HG03575 (cell line): ENCODE measurements around the gene CELF5.
"Not testable (repeated sequence)": the region's sequence is repeated elsewhere in the genome, so short reads cannot be mapped to it uniquely, and the experiment has no call there.

ENCODE experiments used
- ATAC-seq: cut with Tn5 transposase; IDR thresholded peaks from one replicate; pipeline ENCODE4 v1.9.1; 2021; ENCODE audit not compliant: unreplicated experiment, insufficient number of reproducible peaks, low FRiP score; ENCODE audit errors: extremely low read depth

The CELF5 gene

DNA sequence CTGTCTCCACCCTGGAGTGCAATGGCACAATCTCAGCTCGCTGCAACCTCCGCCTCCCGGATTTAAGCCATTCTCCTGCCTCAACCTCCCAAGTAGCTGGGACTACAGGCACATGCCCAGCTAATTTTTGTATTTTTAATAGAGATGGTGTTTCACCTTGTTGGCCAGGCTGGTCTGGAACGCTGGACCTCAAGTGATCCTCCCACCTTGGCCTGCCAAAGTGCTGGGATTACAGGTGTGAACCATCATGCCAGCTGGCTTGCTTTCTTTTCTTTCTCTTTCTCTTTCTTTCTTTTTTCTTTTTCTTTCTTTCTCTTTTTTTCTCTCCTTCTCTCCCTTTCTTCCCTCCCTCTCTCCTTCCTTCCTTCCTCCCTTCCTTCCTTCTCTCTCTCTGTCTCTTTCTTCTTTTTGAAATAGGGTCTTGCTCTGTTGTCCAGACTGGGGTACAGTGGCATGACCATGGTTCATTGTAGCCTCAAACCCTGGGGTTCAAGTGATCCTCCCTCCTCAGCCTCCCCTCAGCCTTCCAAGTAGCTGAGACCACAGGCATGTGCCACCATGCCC is 108.6 kb downstream of the CELF5 start:
- no peak for ATAC-seq

DNA sequence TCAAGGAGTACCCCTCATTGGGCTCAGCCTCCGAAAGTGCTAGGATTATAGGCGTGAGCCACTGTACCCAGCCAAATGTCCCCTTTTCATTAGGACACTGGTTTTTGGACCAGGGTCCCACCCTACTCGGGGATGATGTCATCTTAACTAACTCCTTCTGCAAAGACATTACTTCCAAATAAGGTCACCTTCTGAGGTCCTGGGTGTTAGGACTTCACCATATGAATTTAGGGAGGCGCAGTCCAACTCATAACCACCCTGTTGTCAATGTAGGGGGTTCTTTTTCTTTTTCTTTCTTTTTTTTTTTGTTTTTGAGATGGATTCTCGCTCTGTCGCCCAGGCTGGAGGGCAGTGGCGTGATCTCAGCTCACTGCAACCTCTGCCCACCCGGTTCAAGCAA is 109.2 kb downstream of the CELF5 start:
- ATAC-seq: no peak

DNA sequence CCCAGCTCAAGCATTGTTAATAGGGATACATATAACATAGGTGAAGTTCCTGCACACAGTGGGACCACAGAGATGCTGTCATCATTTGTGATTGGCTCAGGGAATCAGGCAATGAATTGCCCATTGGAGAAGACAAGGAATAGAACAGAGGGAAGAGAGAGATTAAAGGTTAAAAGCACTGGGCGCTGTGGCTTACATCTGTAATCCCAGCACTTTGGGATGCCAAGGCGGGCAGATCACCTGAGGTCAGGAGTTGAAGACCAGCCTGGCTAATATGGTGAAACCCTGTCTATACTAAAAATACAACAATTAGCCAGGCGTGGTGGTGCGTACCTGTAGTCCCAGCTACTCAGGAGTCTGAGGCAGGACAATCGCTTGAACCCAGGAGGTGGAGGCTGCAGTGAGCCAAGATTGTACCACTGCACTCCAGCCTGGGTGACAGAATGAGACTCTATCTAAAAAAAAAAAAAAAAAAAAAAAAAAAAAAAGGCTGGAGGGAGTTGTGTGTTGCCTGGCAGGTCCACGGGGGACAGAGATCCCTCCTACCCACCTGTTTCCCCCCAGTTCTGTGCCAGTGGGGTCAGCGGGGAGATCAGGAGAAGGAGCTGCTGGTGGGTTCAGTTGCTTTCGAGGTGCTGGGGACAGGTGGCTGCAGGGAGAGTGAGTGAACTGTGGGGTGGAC is 110.4 kb downstream of the CELF5 start:
- not testable (repeated sequence) for ATAC-seq

DNA sequence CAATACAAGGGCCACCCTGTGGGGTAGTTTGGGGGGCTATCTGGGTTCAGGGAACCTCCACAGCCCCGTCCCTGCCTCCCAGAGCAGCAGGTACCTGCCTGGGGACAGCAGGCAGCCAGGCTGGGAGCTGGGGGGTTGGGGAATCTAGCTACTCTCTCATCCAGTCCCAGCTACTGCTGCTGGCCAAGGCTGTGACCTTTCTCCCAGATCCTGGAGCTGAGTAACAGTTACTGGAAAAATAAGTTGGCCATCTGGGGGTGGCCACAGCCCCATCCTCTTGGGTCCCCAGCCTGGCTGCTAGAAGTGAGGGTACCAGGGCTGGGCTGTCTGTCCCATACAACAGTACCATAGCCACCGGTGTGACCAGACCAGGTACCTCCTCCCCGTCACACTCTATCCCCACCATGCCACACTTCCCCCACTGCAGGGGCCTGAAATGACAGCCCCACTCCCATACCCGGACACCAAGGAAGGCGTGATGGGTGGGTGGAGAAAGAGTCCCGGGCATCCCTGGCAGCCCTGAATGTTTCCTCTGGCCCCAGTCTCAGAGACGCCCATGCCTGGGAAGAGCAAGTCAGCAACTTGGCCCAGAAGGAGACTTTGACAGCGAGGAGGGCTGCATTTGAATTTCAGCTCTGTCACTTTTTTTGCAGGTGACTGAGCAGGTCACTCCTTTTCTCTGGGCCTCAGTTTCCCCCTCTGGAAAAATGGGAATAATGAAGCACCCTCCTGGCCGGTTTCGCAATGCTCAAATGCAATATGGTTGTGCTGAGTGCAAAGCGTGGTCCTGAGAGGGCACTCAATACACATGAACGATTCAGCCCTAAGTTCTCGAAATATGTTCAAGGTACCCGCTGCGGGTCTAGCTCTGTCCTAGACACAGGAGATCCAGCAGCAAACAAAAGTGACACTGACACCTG is 111.2 kb downstream of the CELF5 start:
- ATAC-seq: no peak

DNA sequence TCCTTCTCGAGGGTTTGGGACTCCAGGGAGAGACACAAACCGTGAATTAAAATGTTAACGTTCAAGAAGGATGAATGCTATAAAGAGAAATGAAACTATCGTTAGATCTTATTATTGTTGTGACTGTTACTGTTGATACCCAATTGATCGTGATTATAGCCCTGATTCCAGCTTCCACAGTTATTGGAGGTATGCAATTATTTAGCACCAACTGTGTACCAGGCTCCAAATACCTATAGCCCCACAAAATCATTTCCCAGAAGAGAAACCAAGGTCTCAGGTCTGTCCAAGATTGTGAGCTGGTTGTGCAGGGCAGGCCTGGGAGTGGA is 111.9 kb downstream of the CELF5 start:
- no peak for ATAC-seq

DNA sequence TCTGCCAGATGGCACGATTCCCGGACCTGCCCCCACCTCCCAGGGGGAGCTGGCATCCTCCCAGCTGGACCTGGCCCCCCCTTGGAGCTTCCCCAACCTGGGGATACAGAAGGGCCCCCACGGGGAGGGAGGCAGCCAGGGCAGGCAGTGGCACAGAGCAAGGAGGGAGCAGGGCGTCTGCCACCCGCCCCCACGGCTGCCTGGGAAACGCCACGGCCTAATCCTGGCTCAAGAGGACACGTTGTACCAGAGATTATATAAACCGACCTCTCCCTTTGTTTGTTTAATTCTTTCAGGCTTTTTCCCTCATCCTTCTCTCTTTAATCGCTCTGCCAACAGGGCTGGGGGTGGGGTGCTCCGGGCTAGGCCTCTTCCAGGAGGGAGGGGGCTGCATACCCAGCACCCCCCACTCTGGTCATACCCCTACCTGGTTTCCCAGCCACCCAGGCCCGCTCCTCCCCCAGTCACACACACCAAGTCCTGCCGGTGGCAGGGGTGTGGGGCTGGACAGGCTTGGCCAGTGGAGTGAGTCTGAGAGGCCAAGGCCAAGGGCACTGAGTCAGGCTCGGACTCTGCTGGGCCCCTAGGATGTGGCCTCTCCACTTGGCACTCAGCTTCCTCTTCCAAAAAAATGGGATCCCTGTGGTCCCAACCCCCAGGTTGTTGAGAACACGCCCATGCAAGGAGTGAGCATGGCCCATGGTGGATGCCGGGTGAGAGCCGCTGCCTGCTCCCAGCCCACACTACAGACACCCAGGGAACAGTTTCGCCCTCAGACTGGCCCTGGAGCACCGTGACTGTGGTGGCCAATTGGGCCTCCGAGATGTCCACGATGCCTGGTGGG is 112.4 kb downstream of the CELF5 start:
- ATAC-seq: no peak

DNA sequence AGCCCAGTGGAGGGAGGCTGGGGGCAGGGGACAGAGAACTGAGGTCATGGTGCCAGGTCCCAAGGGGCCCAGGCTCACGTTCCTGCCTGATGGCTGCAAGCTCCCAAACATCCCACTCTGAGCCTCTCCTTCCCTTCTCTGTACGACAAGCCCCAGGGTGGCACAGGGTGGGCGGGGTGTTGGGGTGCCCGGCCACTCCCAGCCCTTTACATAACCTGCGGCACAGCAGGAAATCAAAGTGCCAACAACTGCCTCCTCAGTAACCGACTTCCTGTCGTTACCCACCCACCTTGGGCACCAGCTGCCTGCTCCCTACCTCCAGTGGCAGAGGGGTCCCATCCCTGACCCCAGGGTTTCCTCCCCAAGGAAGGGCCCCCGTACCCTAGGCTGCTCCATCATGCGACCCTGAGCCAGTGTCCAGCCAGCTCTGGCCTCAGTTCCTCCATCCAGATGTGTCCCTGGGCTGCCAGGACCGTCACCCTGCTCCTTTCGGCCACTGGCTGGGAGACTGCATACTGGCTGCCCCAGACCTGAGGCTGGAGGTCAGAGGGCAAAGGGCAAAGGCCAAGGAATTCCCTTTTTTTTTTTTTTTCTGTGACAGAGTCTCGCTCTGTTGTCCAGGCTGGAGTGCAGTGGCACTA is 114.2 kb downstream of the CELF5 start:
- no peak for ATAC-seq

DNA sequence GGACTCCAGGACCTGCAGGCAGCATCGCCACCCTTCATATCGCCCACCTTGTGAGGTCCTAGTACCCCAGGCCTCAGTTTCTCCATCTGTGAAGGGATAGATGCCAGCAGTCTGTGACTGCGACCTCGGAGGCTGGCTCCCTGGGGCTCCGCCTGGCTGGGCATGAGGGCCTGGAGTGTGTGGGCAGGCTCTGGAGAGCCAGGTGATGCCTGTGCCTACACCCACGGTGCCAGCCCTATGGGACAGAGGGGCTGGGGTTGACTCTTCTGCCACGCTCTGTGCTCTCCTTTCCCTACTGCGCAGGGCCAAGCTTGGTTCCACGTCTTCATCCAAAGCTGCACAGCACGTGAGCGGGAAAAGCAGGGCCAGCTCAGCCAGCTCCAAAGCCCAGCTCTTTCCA is 115.9 kb downstream of the CELF5 start:
- ATAC-seq: no peak

DNA sequence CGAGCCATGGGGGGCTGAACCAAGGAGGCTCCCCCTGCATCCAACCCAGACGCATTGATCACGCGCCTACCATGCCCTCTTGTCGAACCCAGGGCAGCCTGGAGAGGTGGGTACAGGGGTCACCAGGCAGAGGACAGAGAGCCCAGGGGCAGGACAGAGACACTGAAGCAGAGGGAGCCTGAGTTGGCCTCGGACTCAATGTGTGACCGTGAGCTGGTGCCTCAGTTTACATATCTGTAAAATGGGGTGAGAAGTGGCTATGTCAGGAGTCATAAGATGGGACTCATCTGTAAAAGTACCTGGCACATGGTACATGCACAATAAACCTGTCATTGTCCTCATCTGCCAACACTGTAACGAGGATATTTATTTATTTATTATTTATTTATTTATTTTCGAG is 117.8 kb downstream of the CELF5 start:
- ATAC-seq: no peak

DNA sequence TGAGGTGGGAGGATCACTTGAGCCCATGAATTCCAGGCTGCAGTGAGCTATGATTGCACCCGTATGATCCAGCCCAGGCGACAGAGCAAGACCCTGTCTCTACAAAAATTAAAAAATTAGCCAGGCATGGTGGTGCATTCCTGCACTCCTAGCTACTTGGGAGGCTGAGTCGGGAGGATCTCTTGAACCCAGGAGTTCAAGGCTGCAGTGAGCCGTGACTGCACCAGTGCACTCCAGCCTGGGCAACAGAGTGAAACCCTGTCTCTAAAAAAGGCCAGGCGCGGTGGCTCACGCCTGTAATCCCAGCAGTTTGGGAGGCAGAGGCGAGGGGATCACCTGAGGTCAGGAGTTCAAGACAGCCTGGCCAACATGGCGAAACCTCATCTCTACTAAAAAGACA is 118.5 kb downstream of the CELF5 start:
- not testable (repeated sequence) for ATAC-seq

DNA sequence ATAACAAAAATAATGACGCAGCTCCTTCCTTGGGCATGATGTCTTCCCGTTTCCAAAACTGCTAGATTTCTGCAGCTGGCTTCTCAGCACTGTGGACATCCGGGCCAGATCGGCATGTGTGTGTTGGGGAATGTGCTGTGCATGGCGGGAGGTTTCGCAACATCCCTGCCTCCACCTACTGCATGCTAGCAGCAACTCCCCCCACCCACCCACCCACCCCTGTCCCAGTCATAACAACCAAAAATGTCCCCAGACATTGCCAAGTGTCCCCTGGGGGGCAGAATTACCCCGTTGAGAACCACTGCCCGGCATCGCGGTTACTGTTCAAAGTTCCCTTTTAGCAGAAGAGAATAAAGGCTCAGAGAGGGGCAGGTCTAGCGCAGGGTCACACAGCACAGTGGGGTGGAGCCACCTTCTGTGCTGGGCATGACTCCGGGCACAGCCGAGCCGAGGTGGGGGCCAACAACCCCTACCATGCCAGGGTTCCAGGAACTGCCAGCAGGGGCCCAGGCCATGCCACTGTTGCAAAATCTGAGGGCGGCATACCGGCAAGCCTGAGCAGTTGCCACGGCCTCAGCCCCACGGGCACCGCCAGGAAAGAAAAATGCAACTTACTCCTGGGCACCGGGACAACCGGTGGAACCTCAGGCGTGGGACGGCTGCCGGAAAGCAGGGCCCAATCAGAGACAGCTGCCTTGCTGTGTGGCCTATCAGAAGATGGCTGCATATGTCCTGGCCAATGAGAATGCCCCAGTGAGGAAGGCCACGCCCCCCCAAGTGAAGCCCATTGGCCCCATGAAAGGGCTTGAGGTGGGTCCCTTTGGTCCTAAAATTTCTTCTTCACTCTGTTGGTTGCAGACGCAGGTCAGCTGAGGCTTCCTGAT is 119.4 kb downstream of the CELF5 start:
- ATAC-seq: no peak

DNA sequence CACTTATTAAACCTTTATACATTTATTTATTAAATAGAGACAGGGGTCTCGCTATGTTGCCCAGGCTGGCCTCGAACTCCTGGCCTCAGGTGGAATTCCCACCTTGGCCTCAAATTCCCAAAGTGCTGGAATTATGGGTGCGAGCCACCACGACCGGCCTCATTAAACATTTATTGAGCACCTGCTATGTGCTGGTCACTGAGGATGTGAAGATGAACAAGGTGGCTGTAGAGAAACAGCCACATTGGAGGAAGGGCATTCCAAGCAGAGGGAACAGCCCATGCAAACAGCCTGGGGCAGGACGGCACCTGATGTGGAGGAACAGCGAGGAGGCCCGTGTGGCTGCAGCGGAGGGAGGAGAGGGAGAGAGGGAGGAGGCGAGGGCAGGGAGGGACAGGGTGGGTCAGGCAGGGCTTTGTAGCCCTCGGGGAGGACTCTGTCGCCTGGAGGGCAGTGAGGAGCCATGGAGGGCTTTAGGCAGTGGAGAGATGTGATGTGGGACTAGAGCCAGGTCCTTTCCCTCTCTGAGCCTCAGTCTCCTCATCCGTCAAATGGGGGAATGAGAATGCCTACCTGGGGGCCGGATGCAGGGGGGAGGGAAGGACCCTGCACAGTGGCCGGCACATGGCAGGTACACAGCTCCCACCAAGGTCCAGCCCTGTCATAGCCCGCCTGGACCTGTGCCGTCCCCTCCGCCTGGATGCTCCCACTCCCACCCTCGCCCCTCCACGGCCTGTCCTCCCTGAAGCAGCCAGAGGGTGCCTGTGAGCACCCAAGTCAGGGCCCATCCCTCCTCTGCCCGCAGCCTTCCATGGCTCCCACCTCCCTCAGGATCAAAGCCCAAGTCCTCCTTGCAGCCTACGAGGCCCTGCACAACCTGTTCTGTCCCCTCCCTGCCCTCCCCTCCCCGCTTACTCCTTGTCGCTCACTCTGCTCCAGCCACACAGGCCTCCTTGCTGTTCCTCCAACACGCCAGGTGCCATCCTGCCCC is 120.4 kb downstream of the CELF5 start:
- ATAC-seq: no peak

DNA sequence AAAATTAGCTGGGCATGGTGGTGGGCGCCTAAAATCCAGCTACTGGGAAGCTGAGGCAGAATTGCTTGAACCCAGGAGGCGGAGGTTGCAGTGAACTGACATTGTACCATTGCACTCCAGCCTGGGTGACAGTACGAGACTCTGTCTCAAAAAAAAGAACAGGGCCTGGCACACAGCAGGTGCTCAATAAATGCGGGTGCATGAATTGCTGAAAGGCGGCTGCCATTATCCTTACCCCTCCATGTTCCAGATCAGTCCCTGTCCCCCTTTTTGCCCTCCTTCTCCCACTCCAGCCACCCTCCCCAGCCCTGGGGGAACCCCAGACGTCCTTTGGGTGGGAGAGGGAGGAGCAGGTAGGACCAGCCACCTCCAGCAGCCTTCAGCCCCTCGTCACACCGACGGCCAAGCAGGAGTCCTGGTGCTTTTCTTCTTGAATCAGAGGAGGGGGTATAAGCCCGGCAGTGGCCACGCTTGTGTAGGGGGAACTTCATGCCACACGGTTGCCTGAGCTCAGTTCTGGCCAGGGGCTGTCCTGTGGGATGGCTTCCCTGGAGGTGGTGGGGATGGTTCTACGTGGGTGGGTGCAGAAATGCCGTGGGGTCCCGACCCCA is 121.5 kb downstream of the CELF5 start:
- ATAC-seq: no peak
